Stimulated activated effector memory CD8-positive, alpha-beta T cell treated with anti-CD3 and anti-CD28 coated beads, Interleukin-12 subunit alpha, Interleukin-12 subunit beta, amount 100 ng/mL, for 72 hours (primary cell): ENCODE measurements around the gene SEMA5A.

Experiments used
- ATAC-seq: fragments of 150-1000 bp; cut with Tn5 transposase; 2 replicates; pipeline ENCODE4 v1.10.0; 2021
- DNase-seq, 2 donors: peaks; one replicate each; pipeline ENCODE4 v3.0.0; 2021 to 2022; ENCODE audit warnings: low spot score in 2 of 2
- H3K27ac Mint-ChIP-seq: one replicate; pipeline ENCODE4 v1.8.0; 2022; ENCODE audit warnings: mild to moderate bottlenecking, mixed read lengths
- H3K36me3 Mint-ChIP-seq: one replicate; pipeline ENCODE4 v1.8.0; 2022; ENCODE audit warnings: mild to moderate bottlenecking, mixed read lengths
- H3K4me1 Mint-ChIP-seq: one replicate; pipeline ENCODE4 v1.8.0; 2022; ENCODE audit warnings: mixed read lengths
- H3K4me3 Mint-ChIP-seq: one replicate; pipeline ENCODE4 v1.8.0; 2022; ENCODE audit warnings: mild to moderate bottlenecking, mixed read lengths
- H3K9me3 Mint-ChIP-seq: one replicate; pipeline ENCODE4 v1.8.0; 2022; ENCODE audit warnings: mixed read lengths

The SEMA5A gene

GRCh38 chr5:9502050-9502834 lies 43.6 kb downstream of the SEMA5A start:
- Mint-ChIP-seq H3K4me1 (no peaks in the 10 kb centered on the region), H3K27ac (no peak overlapping the region), H3K36me3 (no peaks in the 10 kb centered on the region), H3K4me3 (no peak overlapping the region), H3K9me3 (peaks cover 9% of the 10 kb centered on the region)
- ATAC-seq: no peak
- DNase-seq: no peak

- no peak for ATAC-seq
- DNase-seq: no peak
- Mint-ChIP-seq H3K27ac (no peak overlapping the region), H3K4me1 (no peaks in the 10 kb centered on the region), H3K36me3 (no peaks in the 10 kb centered on the region), H3K4me3 (no peak overlapping the region), H3K9me3 (peaks cover 6% of the 10 kb centered on the region)
These were observed 45.2 kb downstream of the SEMA5A start for GRCh38 chr5:9500625-9501024.

- DNase-seq (no peak), ATAC-seq (no peak)
- Mint-ChIP-seq H3K36me3 (no peaks in the 10 kb centered on the region), H3K4me3 (no peak overlapping the region), H3K9me3 (peaks cover 6% of the 10 kb centered on the region), H3K27ac (no peak overlapping the region), H3K4me1 (no peaks in the 10 kb centered on the region)
These were observed 45.7 kb downstream of the SEMA5A start for GRCh38 chr5:9500193-9500592.

- H3K4me1 Mint-ChIP-seq: no peaks in the 10 kb centered on the region
- no peak overlapping the region for H3K27ac Mint-ChIP-seq
- ATAC-seq: no peak
- no peak overlapping the region for H3K4me3 Mint-ChIP-seq
- no peaks in the 10 kb centered on the region for H3K36me3 Mint-ChIP-seq
- peaks cover 6% of the 10 kb centered on the region for H3K9me3 Mint-ChIP-seq
- no peak for DNase-seq
These were observed 46.4 kb downstream of the SEMA5A start for GRCh38 chr5:9499498-9499876.

- Mint-ChIP-seq H3K4me1 (no peaks in the 10 kb centered on the region), H3K27ac (no peak overlapping the region), H3K36me3 (no peaks in the 10 kb centered on the region), H3K9me3 (peaks cover 6% of the 10 kb centered on the region), H3K4me3 (no peak overlapping the region)
- no peak for DNase-seq
- no peak for ATAC-seq
These were observed 47.1 kb downstream of the SEMA5A start for GRCh38 chr5:9498541-9499497.

- Mint-ChIP-seq H3K4me1 (no peaks in the 10 kb centered on the region), H3K27ac (no peak overlapping the region), H3K36me3 (no peaks in the 10 kb centered on the region), H3K4me3 (no peak overlapping the region), H3K9me3 (no peaks in the 10 kb centered on the region)
- ATAC-seq: no peak
- no peak for DNase-seq
These were observed 48.5 kb downstream of the SEMA5A start for GRCh38 chr5:9497347-9497746.

- Mint-ChIP-seq H3K27ac (no peak overlapping the region), H3K36me3 (no peaks in the 10 kb centered on the region), H3K4me1 (no peaks in the 10 kb centered on the region), H3K4me3 (no peak overlapping the region), H3K9me3 (no peaks in the 10 kb centered on the region)
- no peak for ATAC-seq
- DNase-seq: no peak
These were observed 49.1 kb downstream of the SEMA5A start for GRCh38 chr5:9496801-9497200.

- no peak for DNase-seq
- Mint-ChIP-seq H3K27ac (no peak overlapping the region), H3K4me1 (no peaks in the 10 kb centered on the region), H3K4me3 (no peak overlapping the region), H3K36me3 (no peaks in the 10 kb centered on the region), H3K9me3 (no peaks in the 10 kb centered on the region)
- ATAC-seq: no peak
These were observed 50.8 kb downstream of the SEMA5A start for GRCh38 chr5:9495121-9495520.

GRCh38 chr5:9494301-9494700 lies 51.6 kb downstream of the SEMA5A start:
- Mint-ChIP-seq H3K4me1 (no peaks in the 10 kb centered on the region), H3K27ac (no peak overlapping the region), H3K36me3 (no peaks in the 10 kb centered on the region), H3K4me3 (no peak overlapping the region), H3K9me3 (no peaks in the 10 kb centered on the region)
- no peak for ATAC-seq
- no peak for DNase-seq

- ATAC-seq: no peak
- H3K27ac Mint-ChIP-seq: no peak overlapping the region
- H3K4me1 Mint-ChIP-seq: no peaks in the 10 kb centered on the region
- H3K4me3 Mint-ChIP-seq: no peak overlapping the region
- H3K36me3 Mint-ChIP-seq: no peaks in the 10 kb centered on the region
- H3K9me3 Mint-ChIP-seq: no peaks in the 10 kb centered on the region
- no peak for DNase-seq
These were observed 55.3 kb downstream of the SEMA5A start for GRCh38 chr5:9490494-9491097.

- no peak overlapping the region for H3K27ac Mint-ChIP-seq
- ATAC-seq: no peak
- no peaks in the 10 kb centered on the region for H3K36me3 Mint-ChIP-seq
- no peaks in the 10 kb centered on the region for H3K4me1 Mint-ChIP-seq
- H3K4me3 Mint-ChIP-seq: no peak overlapping the region
- H3K9me3 Mint-ChIP-seq: peaks cover 8% of the 10 kb centered on the region
- DNase-seq: no peak
These were observed 62.1 kb downstream of the SEMA5A start for GRCh38 chr5:9483779-9484178.

GRCh38 chr5:9483243-9483642 lies 62.6 kb downstream of the SEMA5A start:
- Mint-ChIP-seq H3K27ac (no peak overlapping the region), H3K4me1 (no peaks in the 10 kb centered on the region), H3K36me3 (no peaks in the 10 kb centered on the region), H3K4me3 (no peak overlapping the region), H3K9me3 (peaks cover 8% of the 10 kb centered on the region)
- no peak for ATAC-seq
- no peak for DNase-seq

- H3K4me1 Mint-ChIP-seq: no peaks in the 10 kb centered on the region
These were observed 63.5 kb downstream of the SEMA5A start for GRCh38 chr5:9482381-9482780.

GRCh38 chr5:9480499-9480898 lies 65.4 kb downstream of the SEMA5A start:
- no peak overlapping the region for H3K4me3 Mint-ChIP-seq
- no peak overlapping the region for H3K27ac Mint-ChIP-seq
- no peak for ATAC-seq
- H3K36me3 Mint-ChIP-seq: no peaks in the 10 kb centered on the region
- no peak for DNase-seq
- no peaks in the 10 kb centered on the region for H3K4me1 Mint-ChIP-seq
- peaks cover 21% of the 10 kb centered on the region for H3K9me3 Mint-ChIP-seq

More at GRCh38 chr5:9482381-9482780, 63.5 kb downstream of the SEMA5A start:
- Mint-ChIP-seq H3K27ac (no peak overlapping the region), H3K36me3 (no peaks in the 10 kb centered on the region), H3K4me3 (no peak overlapping the region), H3K9me3 (peaks cover 12% of the 10 kb centered on the region)
- ATAC-seq (no peak), DNase-seq (no peak)

- peaks cover 21% of the 10 kb centered on the region for H3K9me3 Mint-ChIP-seq
These were observed 65.9 kb downstream of the SEMA5A start for GRCh38 chr5:9479990-9480389.

More at GRCh38 chr5:9479990-9480389, 65.9 kb downstream of the SEMA5A start:
- DNase-seq: no peak
- Mint-ChIP-seq H3K27ac (no peak overlapping the region), H3K4me3 (no peak overlapping the region), H3K36me3 (no peaks in the 10 kb centered on the region), H3K4me1 (no peaks in the 10 kb centered on the region)
- ATAC-seq: no peak
